PC-9 (cell line): ENCODE results near the gene UTP20. TPM values are rescaled to one million over a fixed set of nuclear protein-coding genes. Genes with fewer than 3 reads are reported as not detected.
"Not testable (repeated sequence)": the region's sequence is repeated elsewhere in the genome, so short reads cannot be mapped to it uniquely, and the experiment has no call there.

Source experiments
- BruUV-seq: library from RNA; stranded (reverse); fragments of 400-500 nt; replicated peaks from 2 replicates; lab custom pipeline; 2021; lab: Mats Ljungman, UMichigan
- CTCF ChIA-PET: fragments of 300-600 bp; sonication (Branson Sonifier 250); formaldehyde crosslinking; loops from one replicate; lab custom pipeline; 2022; ENCODE audit warnings: antibody characterized with exemption; lab: Charles Lee
- POLR2A ChIA-PET: fragments of 300-600 bp; sonication (Branson Sonifier 250); formaldehyde crosslinking; loops from one replicate; lab custom pipeline; 2022; ENCODE audit warnings: antibody characterized with exemption; ENCODE audit not compliant: unreplicated experiment; lab: Charles Lee
- DNase-seq, 2 experiments: peaks; one replicate each; pipeline versions ENCODE4 v3.0.0 to v3.0.0-alpha.2; 2015 to 2022; ENCODE audit warnings: mixed read lengths in 1 of 2
- H2AFZ ChIP-seq: fragments of 200-600 bp; sonication (generic); 2 replicates; pipeline ENCODE4 v1.8.1; 2017; ENCODE audit warnings: antibody characterized with exemption
- H3F3A ChIP-seq: fragments of 200-600 bp; sonication (generic); 2 replicates; pipeline ENCODE4 v1.8.1; 2017; ENCODE audit warnings: antibody characterized with exemption, mild to moderate bottlenecking, low read depth; ENCODE audit not compliant: insufficient read depth
- H3K27ac ChIP-seq: fragments of 200-600 bp; sonication (generic); 2 replicates; pipeline ENCODE4 v1.6.1; 2016; ENCODE audit warnings: mixed run types
- H3K27me3 ChIP-seq: fragments of 200-600 bp; sonication (generic); 2 replicates; pipeline ENCODE4 v1.6.1; 2016; ENCODE audit warnings: low read depth, mixed run types; ENCODE audit not compliant: insufficient read depth
- H3K36me3 ChIP-seq: fragments of 200-600 bp; sonication (generic); 2 replicates; pipeline ENCODE4 v1.6.1; 2016; ENCODE audit warnings: low read depth, mixed run types
- H3K4me1 ChIP-seq: fragments of 200-600 bp; sonication (generic); replicated peaks from 2 replicates; pipeline ENCODE4 v1.6.1; 2016; ENCODE audit warnings: mixed run types; ENCODE audit not compliant: insufficient read depth
- H3K4me2 ChIP-seq: fragments of 200-600 bp; sonication (generic); 2 replicates; pipeline ENCODE4 v1.6.1; 2017; ENCODE audit warnings: mixed run types
- H3K4me3 ChIP-seq: fragments of 200-600 bp; sonication (generic); 2 replicates; pipeline ENCODE4 v1.6.1; 2016; ENCODE audit warnings: mixed run types
- H3K79me2 ChIP-seq: fragments of 200-600 bp; sonication (generic); 2 replicates; pipeline ENCODE4 v1.6.1; 2017; ENCODE audit warnings: low read depth, mixed run types
- H3K9me2 ChIP-seq: fragments of 200-600 bp; sonication (generic); 2 replicates; pipeline ENCODE4 v1.8.1; 2017; ENCODE audit warnings: mild to moderate bottlenecking; ENCODE audit not compliant: insufficient read depth
- H3K9me3 ChIP-seq: fragments of 200-600 bp; sonication (generic); 2 replicates; pipeline ENCODE4 v1.8.1; 2016; ENCODE audit warnings: low read depth; ENCODE audit not compliant: insufficient read depth
- H4K20me1 ChIP-seq: fragments of 200-600 bp; sonication (generic); 2 replicates; pipeline ENCODE4 v1.8.1; 2017; ENCODE audit not compliant: insufficient read depth
- CTCF ChIP-seq: fragments of 200-600 bp; sonication (generic); conservative IDR thresholded peaks from 2 replicates; pipeline ENCODE4 v1.6.1; 2017; ENCODE audit warnings: mixed run types, antibody characterized with exemption, mild to moderate bottlenecking, moderate library complexity
- EZH2 ChIP-seq: fragments of 200-600 bp; sonication (generic); IDR thresholded peaks from 2 replicates; pipeline ENCODE4 v1.8.0; 2017; ENCODE audit warnings: antibody characterized with exemption, low read depth
- intact Hi-C: fragments of 100-400 bp; cut with micrococcal nuclease; formaldehyde crosslinking; loops from one replicate; pipeline ENCODE4 v1.10.0; 2022; ENCODE audit not compliant: unreplicated experiment
- total RNA-seq: library from RNA; stranded (reverse); gene quantifications from 2 replicates; pipeline ENCODE4 v1.2.3, GENCODE V29; 2021

Gene UTP20
- total RNA-seq, 1 experiment from 2014 or later = 14.1 TPM

GRCh38 chr12:101375573-101375972 is 95.7 kb downstream of the UTP20 start:
- Histone ChIP-seq H4K20me1 (no peaks in the 10 kb centered on the region), H3K4me1 (no peaks in the 10 kb centered on the region), H3K4me2 (no peak overlapping the region), H3K36me3 (peaks cover 24% of the 10 kb centered on the region), H3F3A (no peaks in the 10 kb centered on the region), H3K9me2 (no peaks in the 10 kb centered on the region), H3K27ac (no peak overlapping the region), H3K79me2 (no peaks in the 10 kb centered on the region), H3K4me3 (no peak overlapping the region), H3K9me3 (no peaks in the 10 kb centered on the region), H2AFZ (no peak overlapping the region), H3K27me3 (no peaks in the 10 kb centered on the region)
- CTCF ChIA-PET = no interaction called here
- DNase-seq = no peak
- intact Hi-C loops = no loop called here
- TF ChIP-seq EZH2 = no peak
- TF ChIP-seq CTCF = no peak
- no TSS peak for BruUV-seq
- POLR2A ChIA-PET = no interaction called here

GRCh38 chr12:101379149-101379548 is 99.2 kb downstream of the UTP20 start:
- CTCF ChIA-PET = no interaction called here
- Histone ChIP-seq H3K4me1 (no peaks in the 10 kb centered on the region), H3K9me2 (no peaks in the 10 kb centered on the region), H4K20me1 (no peaks in the 10 kb centered on the region), H3K9me3 (no peaks in the 10 kb centered on the region), H3K27me3 (no peaks in the 10 kb centered on the region), H2AFZ (no peak overlapping the region), H3K27ac (no peak overlapping the region), H3K4me2 (no peak overlapping the region), H3K79me2 (no peaks in the 10 kb centered on the region), H3K4me3 (no peak overlapping the region), H3K36me3 (peaks cover 27% of the 10 kb centered on the region), H3F3A (no peaks in the 10 kb centered on the region)
- POLR2A ChIA-PET = no interaction called here
- no peak for DNase-seq
- no peak for TF ChIP-seq CTCF
- no peak for TF ChIP-seq EZH2
- intact Hi-C loops = no loop called here
- BruUV-seq = no TSS peak

GRCh38 chr12:101391181-101391580 is 111.3 kb downstream of the UTP20 start:
- H2AFZ ChIP-seq, intact Hi-C loops, H3F3A ChIP-seq, H3K27ac ChIP-seq, H4K20me1 ChIP-seq, POLR2A ChIA-PET, H3K79me2 ChIP-seq, H3K9me3 ChIP-seq, CTCF ChIA-PET, H3K9me2 ChIP-seq, H3K27me3 ChIP-seq, H3K4me1 ChIP-seq, H3K4me3 ChIP-seq, H3K4me2 ChIP-seq, BruUV-seq, DNase-seq: not testable (repeated sequence)
- H3K36me3 ChIP-seq = peaks cover 34% of the 10 kb centered on the region

- H3K79me2 ChIP-seq = peaks cover 47% of the 10 kb centered on the region
- peak overlapping the region; percentile 98 for H3K4me2 ChIP-seq
- intact Hi-C loops = loop anchor here (5.0 kb wide), 1 partner anchor 530 kb away; no protein-coding TSS in a partner anchor
- POLR2A ChIA-PET = interaction anchor here (0.6 to 0.7 kb wide), 2 partner anchors 22 to 128 kb away, joined by 4 to 6 read pairs; no protein-coding TSS in a partner anchor
- CTCF ChIA-PET = interaction anchor here (0.6 to 1.1 kb wide), 2 partner anchors 423 to 1404 kb away, joined by 3 to 4 read pairs; no protein-coding TSS in a partner anchor
- no TSS peak for BruUV-seq
- H3K27me3 ChIP-seq = no peaks in the 10 kb centered on the region
- H3K9me2 ChIP-seq = no peaks in the 10 kb centered on the region
- peaks cover 11% of the 10 kb centered on the region for H3K36me3 ChIP-seq
- peak overlapping the region; percentile 100 for H3K4me3 ChIP-seq
- peaks cover 24% of the 10 kb centered on the region for H3F3A ChIP-seq
- H3K27ac ChIP-seq = peak overlapping the region; percentile 95
- no peaks in the 10 kb centered on the region for H3K9me3 ChIP-seq
- H2AFZ ChIP-seq = peak overlapping the region; percentile 97
- H4K20me1 ChIP-seq = peaks cover 19% of the 10 kb centered on the region
- TF ChIP-seq EZH2 (no peak), CTCF (no peak)
- H3K4me1 ChIP-seq = peaks cover 26% of the 10 kb centered on the region
- DNase-seq = peak in 1 of 2 experiments; percentile 37
Observed at GRCh38 chr12:101407049-101407435, 127.1 kb downstream of the UTP20 start.
